ENCODE data around the gene HK1. TPM values are rescaled to one million over a fixed set of nuclear protein-coding genes. Genes with fewer than 3 reads are reported as not detected.
A peak's percentile ranks its signal among the peaks of the same experiment; 100 is the strongest.

Gene HK1
- total RNA-seq, 1 donor from 2014 or later = 65.6 TPM

- H3K4me1 Mint-ChIP-seq = peaks cover 2% of the 10 kb centered on the region
- no peak overlapping the region for H3K4me3 Mint-ChIP-seq
- no peak for DNase-seq (ENCODE audit: low spot score in 2 of 2, unreplicated experiment in 2 of 2)
- TF ChIP-seq CTCF (IDR thresholded peaks at IDR 0.05; ENCODE audit: unreplicated experiment) = no peak
- H3K36me3 Mint-ChIP-seq = peaks cover 31% of the 10 kb centered on the region
- H3K27ac Mint-ChIP-seq = no peak overlapping the region
- H3K27me3 Mint-ChIP-seq (ENCODE audit: low read depth) = no peaks in the 10 kb centered on the region
- H3K9me3 Mint-ChIP-seq = no peaks in the 10 kb centered on the region
Measured at GRCh38 chr10:69389827-69390490, 111.7 kb downstream of the HK1 start.

GRCh38 chr10:69391158-69391557, 112.9 kb downstream of the HK1 start:
- H3K9me3 Mint-ChIP-seq = no peaks in the 10 kb centered on the region
- H3K27ac Mint-ChIP-seq = peak overlapping the region; percentile 25
- peaks cover 2% of the 10 kb centered on the region for H3K4me1 Mint-ChIP-seq
- TF ChIP-seq CTCF (IDR thresholded peaks at IDR 0.05; ENCODE audit: unreplicated experiment) = no peak
- no peak overlapping the region for H3K4me3 Mint-ChIP-seq
- peaks cover 28% of the 10 kb centered on the region for H3K36me3 Mint-ChIP-seq
- DNase-seq (ENCODE audit: low spot score in 2 of 2, unreplicated experiment in 2 of 2) = no peak
- H3K27me3 Mint-ChIP-seq (ENCODE audit: low read depth) = no peaks in the 10 kb centered on the region

GRCh38 chr10:69392481-69393000, 114.2 kb downstream of the HK1 start:
- Mint-ChIP-seq H3K27ac (no peak overlapping the region), H3K36me3 (peaks cover 30% of the 10 kb centered on the region), H3K4me1 (peaks cover 2% of the 10 kb centered on the region), H3K9me3 (no peaks in the 10 kb centered on the region), H3K4me3 (no peak overlapping the region), H3K27me3 (ENCODE audit: low read depth) (no peaks in the 10 kb centered on the region)
- DNase-seq (ENCODE audit: low spot score in 2 of 2, unreplicated experiment in 2 of 2) = peak; percentile 55 to 82
- TF ChIP-seq CTCF (IDR thresholded peaks at IDR 0.05; ENCODE audit: unreplicated experiment) = peak; percentile 83

GRCh38 chr10:69394020-69394419, 115.7 kb downstream of the HK1 start:
- H3K9me3 Mint-ChIP-seq = no peaks in the 10 kb centered on the region
- H3K27me3 Mint-ChIP-seq (ENCODE audit: low read depth) = no peaks in the 10 kb centered on the region
- no peak for DNase-seq (ENCODE audit: low spot score in 2 of 2, unreplicated experiment in 2 of 2)

GRCh38 chr10:69397972-69398371, 119.7 kb downstream of the HK1 start:
- Mint-ChIP-seq H3K4me1 (peaks cover 7% of the 10 kb centered on the region), H3K27ac (no peak overlapping the region), H3K4me3 (no peak overlapping the region), H3K9me3 (no peaks in the 10 kb centered on the region), H3K27me3 (ENCODE audit: low read depth) (no peaks in the 10 kb centered on the region), H3K36me3 (peaks cover 29% of the 10 kb centered on the region)
- no peak for DNase-seq (ENCODE audit: low spot score in 2 of 2, unreplicated experiment in 2 of 2)
- TF ChIP-seq CTCF (IDR thresholded peaks at IDR 0.05; ENCODE audit: unreplicated experiment) = no peak

More at GRCh38 chr10:69394020-69394419, 115.7 kb downstream of the HK1 start:
- Mint-ChIP-seq H3K36me3 (peaks cover 22% of the 10 kb centered on the region), H3K4me3 (no peak overlapping the region), H3K27ac (no peak overlapping the region), H3K4me1 (peaks cover 9% of the 10 kb centered on the region)
- no peak for TF ChIP-seq CTCF (IDR thresholded peaks at IDR 0.05; ENCODE audit: unreplicated experiment)
